RWPE2 (cell line): ENCODE measurements around the gene LHFPL3.

ENCODE experiments used
- ATAC-seq: fragments of 200-7000 bp; cut with Tn5 transposase; 3 replicates; pipeline ENCODE4 v1.9.1; 2021; ENCODE audit warnings: low read depth
- DNase-seq: peaks from one replicate; pipeline ENCODE4 v3.0.0-alpha.2; 2020; ENCODE audit warnings: low spot score
- H3K27ac ChIP-seq: fragments of 450-650 bp; 2 replicates; pipeline ENCODE4 v1.5.1; 2017; ENCODE audit warnings: mild to moderate bottlenecking; ENCODE audit not compliant: poor library complexity, severe bottlenecking
- H3K27me3 ChIP-seq: fragments of 250-450 bp; sonication (Bioruptor Pico); 2 replicates; pipeline ENCODE4 v1.5.1; 2021; ENCODE audit warnings: mild to moderate bottlenecking, moderate library complexity; ENCODE audit not compliant: insufficient read depth, poor library complexity, severe bottlenecking
- H3K36me3 ChIP-seq: fragments of 250-450 bp; sonication (Bioruptor Pico); 2 replicates; pipeline ENCODE4 v1.5.1; 2020; ENCODE audit warnings: low read depth, mild to moderate bottlenecking, moderate library complexity
- H3K4me1 ChIP-seq: fragments of 250-450 bp; sonication (Bioruptor Pico); 2 replicates; pipeline ENCODE4 v1.5.1; 2021; ENCODE audit warnings: mild to moderate bottlenecking, moderate library complexity; ENCODE audit not compliant: insufficient read depth, poor library complexity, severe bottlenecking
- H3K4me3 ChIP-seq: fragments of 250-450 bp; sonication (Bioruptor Pico); 2 replicates; pipeline ENCODE4 v1.5.1; 2021; ENCODE audit warnings: mild to moderate bottlenecking, moderate library complexity; ENCODE audit not compliant: severe bottlenecking
- H3K9me3 ChIP-seq: fragments of 250-450 bp; sonication (Bioruptor Pico); 2 replicates; pipeline ENCODE4 v1.5.1; 2021; ENCODE audit warnings: mild to moderate bottlenecking, moderate library complexity; ENCODE audit not compliant: severe bottlenecking
- CTCF ChIP-seq: fragments of 450-650 bp; IDR thresholded peaks from one replicate; pipeline ENCODE4 v1.5.1; 2017; ENCODE audit warnings: mild to moderate bottlenecking, moderate library complexity; ENCODE audit not compliant: poor library complexity, severe bottlenecking

Gene LHFPL3

DNA sequence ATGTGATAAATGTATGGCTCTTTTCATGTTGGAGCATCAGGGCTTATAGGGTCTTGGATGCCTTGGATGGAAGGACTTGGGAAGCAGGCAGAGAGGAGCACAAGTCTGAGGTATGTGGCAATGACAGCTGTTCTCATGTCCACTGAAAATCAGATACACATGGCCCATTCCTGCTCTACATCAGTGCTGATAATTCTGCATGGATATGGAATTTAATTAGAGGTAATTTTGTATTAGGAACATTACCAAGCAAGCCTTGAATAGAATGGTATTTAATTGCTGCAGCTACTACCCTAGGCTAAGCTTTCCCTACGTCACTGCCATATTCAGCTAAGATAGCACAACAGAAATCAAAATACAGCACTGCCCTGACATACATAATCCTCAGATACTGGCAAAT, 299.6 kb downstream of the LHFPL3 start:
- no peaks in the 10 kb centered on the region for H3K4me1 ChIP-seq
- DNase-seq (no peak), ATAC-seq (no peak)
- no peaks in the 10 kb centered on the region for H3K27me3 ChIP-seq
- H3K27ac ChIP-seq: no peak overlapping the region
- H3K36me3 ChIP-seq: no peaks in the 10 kb centered on the region
- no peaks in the 10 kb centered on the region for H3K9me3 ChIP-seq
- no peak for TF ChIP-seq CTCF
- no peak overlapping the region for H3K4me3 ChIP-seq

- H3K27ac ChIP-seq: no peak overlapping the region
- H3K27me3 ChIP-seq: no peaks in the 10 kb centered on the region
- no peaks in the 10 kb centered on the region for H3K4me1 ChIP-seq
- no peak overlapping the region for H3K4me3 ChIP-seq
- DNase-seq (no peak), ATAC-seq (no peak)
- H3K9me3 ChIP-seq: no peaks in the 10 kb centered on the region
- no peak for TF ChIP-seq CTCF
- no peaks in the 10 kb centered on the region for H3K36me3 ChIP-seq
Measured at GRCh38 chr7:104629408-104629807, 301.0 kb downstream of the LHFPL3 start.

- Histone ChIP-seq H3K27ac (no peak overlapping the region), H3K36me3 (no peaks in the 10 kb centered on the region), H3K9me3 (no peaks in the 10 kb centered on the region), H3K4me1 (no peaks in the 10 kb centered on the region), H3K27me3 (peaks cover 8% of the 10 kb centered on the region), H3K4me3 (no peak overlapping the region)
- DNase-seq (no peak), ATAC-seq (no peak)
- TF ChIP-seq CTCF: no peak
Measured at GRCh38 chr7:104640506-104640905, 312.1 kb downstream of the LHFPL3 start.

DNA sequence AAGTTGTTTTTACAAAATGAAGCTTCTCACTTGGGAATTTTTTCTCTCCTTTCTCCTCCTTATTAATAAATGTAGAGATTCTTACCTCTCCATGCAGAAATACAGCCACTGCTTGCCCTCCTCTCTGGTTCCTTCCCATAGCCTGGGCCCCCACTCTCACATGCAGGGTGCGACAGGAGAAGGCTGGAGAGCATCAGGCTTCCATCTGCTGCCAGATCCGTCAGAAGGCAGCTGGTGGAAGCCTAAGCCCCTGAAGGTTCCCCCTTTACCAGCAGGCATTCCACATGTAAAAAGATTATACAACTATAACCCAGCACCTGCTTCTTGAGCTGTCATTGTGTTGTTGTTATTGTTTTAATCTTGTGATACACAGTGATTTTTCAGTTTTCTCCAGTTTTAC, 314.2 kb downstream of the LHFPL3 start:
- Histone ChIP-seq H3K36me3 (no peaks in the 10 kb centered on the region), H3K4me1 (no peaks in the 10 kb centered on the region), H3K9me3 (no peaks in the 10 kb centered on the region), H3K4me3 (no peak overlapping the region), H3K27ac (no peak overlapping the region), H3K27me3 (peaks cover 8% of the 10 kb centered on the region)
- no peak for ATAC-seq
- no peak for TF ChIP-seq CTCF
- no peak for DNase-seq

- no peak for ATAC-seq
- DNase-seq: no peak
Measured at GRCh38 chr7:104643587-104644217, 315.3 kb downstream of the LHFPL3 start.

More at GRCh38 chr7:104643587-104644217, 315.3 kb downstream of the LHFPL3 start:
- Histone ChIP-seq H3K4me1 (no peaks in the 10 kb centered on the region), H3K4me3 (no peak overlapping the region), H3K27ac (no peak overlapping the region), H3K27me3 (peaks cover 8% of the 10 kb centered on the region), H3K36me3 (no peaks in the 10 kb centered on the region), H3K9me3 (no peaks in the 10 kb centered on the region)
- TF ChIP-seq CTCF: peak; percentile 64
